GM11168 (cell line): ENCODE measurements around the gene DNAJC8.

Source experiments
- in situ Hi-C: fragments of 300-500 bp; cut with MboI; formaldehyde crosslinking; loops from one replicate; pipeline ENCODE4 v1.12.0; 2022; ENCODE audit warnings: low sequenced_read_pairs; ENCODE audit not compliant: unreplicated experiment

Gene DNAJC8

DNA sequence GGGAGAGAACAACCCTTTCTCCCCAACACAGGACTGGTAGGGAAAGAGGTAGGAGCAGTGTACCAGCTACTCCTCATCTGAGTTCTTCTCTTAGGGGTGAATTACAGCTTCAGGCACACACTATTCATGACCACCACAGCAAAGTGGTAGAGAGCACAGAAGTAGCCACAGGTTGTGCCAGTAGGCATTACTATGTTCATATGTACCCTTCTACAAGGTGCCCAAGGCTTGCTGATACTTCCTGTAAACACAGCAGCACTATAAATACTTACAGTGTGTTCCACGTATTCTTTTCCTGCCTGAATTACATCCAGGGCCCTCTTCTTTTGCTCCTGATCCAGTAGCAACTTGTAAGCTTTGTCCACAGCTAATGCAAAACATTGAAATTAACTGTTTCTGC, 23.1 kb downstream of the DNAJC8 start:
- in situ Hi-C loops: loop anchor here (5.0 kb wide), 1 partner anchor 117 kb away; no protein-coding TSS in a partner anchor

DNA sequence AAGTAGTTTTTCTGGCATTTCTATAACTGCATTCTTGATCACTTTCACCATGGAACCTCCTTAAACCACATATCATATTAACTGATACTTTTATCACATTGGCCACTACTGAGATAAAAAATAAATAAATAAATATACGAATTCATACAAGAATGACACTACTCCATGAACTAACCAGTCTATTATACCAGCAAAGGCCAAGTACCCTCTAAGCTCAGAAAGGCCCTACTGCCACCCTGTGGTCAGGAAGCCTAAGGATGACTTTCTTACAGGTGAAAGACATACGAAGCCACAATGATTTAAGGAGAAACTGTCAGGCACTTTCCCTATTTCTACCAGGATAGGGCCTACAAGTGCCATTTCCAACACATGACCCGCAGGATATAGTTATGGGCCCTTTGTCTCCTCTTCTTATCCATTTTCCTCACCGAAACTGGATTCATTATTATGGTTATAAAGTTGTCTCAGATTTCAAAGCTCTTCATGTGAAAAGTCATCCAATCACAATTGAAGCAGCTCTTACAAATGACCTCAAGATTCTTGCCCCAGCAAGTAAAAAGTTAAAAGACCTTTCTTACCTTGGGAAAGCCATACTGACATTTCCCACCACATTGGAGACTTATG, 23.9 kb downstream of the DNAJC8 start:
- in situ Hi-C loops: loop anchor here (5.0 kb wide), 1 partner anchor 117 kb away; no protein-coding TSS in a partner anchor

DNA sequence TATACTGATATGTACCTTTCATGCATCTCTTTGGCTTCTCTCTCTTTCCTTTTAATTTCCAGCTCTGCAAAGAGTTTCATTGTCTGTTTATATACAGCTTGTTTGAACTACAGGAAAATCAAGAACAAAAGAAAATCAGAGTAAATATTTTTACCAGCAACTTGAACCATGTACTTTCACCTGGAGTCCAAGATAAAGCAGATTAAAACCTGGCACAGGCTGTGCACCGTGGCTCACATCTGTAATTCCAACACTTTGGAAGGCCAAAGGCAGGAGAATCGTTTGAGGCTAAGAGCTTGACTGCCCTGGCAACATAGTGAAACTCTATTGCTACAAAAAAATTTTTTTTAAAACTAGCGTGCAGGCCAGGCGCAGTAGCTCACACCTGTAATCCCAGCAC, 27.6 kb downstream of the DNAJC8 start:
- in situ Hi-C loops: loop anchor here (5.0 kb wide), 1 partner anchor 113 kb away; no protein-coding TSS in a partner anchor

DNA sequence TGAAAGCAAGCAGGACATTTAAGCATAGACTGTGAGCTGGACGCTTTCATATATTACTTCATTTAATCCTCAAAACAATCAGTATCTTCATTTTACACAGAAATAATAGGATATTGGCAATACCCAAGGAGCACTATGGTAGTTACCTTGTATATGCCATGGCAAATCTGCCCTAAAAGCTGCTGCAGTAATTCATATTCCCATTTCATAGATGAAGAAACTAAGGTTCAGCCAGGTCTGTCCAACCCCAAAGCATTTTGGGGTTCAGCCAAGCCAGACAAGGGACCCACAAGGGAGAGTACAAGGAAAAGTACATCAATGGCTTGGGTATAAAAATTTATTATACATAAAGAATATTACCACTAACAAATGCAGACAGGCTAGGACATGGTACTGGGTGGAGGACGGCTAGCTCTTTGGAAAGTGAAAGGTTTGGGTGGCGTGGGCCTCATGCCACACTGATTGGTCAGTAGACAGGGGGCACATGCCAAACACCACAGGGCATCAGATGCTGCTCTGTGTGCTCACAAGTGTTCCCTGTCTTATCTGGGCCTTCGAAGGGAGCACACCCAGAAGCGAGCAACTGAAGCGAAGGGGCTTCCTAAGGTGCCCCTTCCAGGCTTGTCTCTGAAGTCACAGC, 32.5 kb downstream of the DNAJC8 start:
- in situ Hi-C loops: no loop called here

DNA sequence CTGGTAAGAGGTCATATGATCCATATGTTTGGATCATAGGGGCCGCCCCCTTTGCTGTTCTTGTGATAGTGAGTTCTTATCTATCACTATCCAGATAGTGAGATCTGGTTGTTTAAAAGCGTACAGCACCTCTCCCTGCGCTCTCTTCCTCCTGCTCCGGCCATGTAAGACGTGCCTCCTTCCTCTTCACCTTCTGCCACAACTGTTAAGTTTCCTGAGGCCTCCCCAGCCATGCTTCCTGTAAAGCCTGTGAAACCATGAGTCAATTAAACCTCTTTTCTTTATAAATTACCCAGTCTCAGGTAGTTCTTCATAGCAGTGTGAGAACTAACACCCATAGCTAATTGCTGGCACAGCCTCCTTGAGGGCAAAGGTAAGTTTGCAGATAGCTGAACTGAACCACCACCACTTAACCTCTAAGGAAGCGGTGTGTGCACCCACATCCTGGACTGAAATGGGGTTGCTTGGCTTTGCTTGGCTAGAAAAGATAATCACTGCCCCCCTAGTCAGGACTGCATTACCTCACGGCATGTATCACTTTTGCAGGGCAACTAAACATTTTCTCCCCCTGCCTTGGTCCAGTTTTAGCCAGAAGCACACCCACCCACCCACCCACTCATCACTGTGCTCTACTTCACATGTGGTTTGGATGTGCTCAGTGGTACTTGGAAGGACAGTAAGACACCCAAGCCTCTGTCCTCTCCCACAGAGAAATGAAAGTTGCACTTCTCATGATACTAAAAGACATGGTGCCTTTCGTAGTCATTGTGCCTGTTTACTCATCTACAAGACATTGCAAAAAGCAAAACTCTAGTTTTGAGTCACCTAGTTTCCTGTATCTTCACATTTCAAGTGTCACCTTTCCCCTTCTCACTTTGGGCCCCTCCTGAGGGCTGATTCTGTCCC, 33.2 kb downstream of the DNAJC8 start:
- in situ Hi-C loops: no loop called here

DNA sequence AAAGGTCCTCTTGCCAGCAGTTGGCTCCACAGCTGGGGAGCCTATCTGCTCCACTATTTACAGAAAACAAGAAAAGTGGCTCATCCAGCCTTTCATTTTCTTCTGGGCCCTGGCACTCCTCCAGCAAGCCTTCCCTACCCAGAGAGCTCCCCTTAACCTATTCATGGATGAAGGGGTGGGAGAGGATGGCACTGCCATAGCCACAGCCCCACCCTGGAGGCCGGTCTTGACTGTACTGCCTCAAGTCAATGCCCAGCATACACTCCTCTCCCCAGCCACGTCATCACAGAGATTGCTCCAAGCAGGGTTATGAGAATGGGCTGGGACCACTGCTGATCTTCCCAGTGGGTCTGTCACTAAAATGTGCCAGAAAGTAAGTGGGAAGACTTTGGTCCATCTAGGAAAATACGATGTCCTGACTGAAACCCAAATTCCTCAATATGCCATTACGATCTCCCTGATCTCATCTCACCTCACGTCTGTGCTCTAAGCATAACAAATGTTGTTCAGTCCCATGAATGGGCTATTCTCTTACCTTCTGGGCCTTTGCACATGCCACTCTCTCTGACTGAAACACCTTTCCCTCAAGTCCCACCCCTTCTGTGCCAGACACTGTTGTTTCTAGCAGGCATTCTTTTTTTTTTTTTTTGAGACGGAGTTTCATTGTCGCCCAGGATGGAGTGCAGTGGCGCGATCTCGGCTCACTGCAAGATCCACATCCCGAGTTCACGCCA, 35.0 kb downstream of the DNAJC8 start:
- in situ Hi-C loops: no loop called here

DNA sequence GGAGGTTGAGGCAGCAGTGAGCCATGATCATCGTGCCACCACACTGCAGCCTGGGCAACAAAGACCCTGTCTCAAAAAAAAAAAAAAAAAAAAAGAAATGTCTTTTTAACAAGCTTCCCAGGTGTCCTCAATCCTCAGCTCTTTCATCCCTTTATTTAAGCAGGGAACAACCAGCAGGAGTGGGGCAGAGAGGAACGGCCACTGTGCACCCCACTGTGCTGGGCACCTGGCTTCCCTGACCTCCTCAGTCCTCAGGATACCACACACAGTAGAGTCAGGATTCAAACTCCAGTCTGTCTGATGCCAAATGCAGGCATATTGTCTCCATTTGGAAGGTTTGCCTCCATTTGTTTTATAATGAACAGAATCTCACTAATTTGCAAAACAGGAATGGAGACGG, 36.5 kb downstream of the DNAJC8 start:
- in situ Hi-C loops: no loop called here

DNA sequence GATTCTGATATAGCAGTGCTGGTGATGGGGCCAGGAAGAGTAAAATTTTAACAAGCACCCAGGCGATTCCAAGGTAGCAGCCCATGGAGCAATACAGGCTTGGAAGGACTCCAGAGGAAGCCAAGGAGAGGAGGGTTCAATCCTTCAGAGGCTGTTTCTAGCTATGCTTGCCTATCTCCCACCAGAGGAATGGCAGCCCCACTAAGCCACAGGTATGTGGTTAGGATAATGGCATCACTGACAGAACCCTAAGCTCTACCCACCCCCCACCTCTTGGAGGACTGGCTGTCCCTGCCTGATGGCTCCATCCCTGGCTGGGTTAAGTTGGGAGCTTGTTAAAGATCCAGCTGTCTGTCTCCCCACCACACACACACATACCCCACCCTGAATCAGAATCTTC, 37.0 kb downstream of the DNAJC8 start:
- in situ Hi-C loops: no loop called here

DNA sequence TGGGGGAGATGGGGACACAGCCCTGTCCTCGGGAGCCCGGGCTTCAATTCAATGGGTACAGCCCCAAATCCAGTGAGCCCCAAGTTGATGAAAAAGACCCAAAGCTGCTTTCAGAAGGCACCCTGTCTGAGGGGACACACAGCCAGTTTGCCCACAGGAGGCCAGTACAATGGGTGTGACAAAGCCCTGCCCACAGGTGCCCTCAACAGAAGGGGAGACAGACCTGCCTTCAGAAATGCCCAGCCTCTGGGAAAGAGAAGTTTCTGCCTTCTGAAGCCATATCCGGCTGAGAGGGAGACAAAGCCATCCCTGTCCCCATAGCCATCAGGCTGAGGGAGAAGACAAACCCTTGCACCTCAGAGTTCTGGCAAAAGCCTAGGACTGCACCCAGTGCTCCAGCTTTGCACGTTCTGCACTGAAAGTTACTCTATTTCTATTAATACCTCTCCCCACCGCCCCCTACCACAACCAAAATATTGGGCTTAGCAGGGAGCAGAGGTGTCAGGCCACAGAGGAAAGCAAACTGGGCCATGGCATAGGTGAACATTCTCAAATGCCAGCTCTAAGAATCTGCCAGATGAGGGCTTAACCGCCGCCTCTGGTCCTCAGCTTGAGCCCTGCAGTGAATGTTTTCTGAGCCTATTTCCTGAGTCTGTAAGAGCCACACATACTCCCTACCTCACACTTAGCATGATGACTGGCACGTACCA, 38.3 kb downstream of the DNAJC8 start:
- in situ Hi-C loops: no loop called here

DNA sequence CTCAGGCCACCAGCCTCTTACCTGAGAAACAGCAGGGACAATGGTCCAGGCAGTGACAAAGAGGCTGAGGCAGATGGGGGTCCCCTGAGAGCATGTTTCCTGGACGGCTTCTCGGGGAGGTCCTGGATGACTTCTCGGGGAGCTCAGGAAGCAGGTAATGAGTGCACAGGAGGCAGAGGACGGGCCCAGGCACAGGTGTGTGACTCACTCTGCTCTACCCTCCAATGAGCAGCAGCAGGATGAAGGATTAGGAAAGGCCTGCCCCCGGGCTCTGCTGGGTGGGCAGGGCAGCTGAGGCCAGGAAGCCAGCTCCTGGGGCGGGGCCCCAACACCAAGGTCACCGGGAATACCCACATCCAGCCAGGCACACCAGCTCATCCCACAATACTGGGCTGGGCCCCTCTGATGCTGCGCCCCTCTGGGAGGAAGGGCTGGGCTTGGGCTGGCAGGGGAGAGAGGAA, 39.1 kb downstream of the DNAJC8 start:
- in situ Hi-C loops: no loop called here

DNA sequence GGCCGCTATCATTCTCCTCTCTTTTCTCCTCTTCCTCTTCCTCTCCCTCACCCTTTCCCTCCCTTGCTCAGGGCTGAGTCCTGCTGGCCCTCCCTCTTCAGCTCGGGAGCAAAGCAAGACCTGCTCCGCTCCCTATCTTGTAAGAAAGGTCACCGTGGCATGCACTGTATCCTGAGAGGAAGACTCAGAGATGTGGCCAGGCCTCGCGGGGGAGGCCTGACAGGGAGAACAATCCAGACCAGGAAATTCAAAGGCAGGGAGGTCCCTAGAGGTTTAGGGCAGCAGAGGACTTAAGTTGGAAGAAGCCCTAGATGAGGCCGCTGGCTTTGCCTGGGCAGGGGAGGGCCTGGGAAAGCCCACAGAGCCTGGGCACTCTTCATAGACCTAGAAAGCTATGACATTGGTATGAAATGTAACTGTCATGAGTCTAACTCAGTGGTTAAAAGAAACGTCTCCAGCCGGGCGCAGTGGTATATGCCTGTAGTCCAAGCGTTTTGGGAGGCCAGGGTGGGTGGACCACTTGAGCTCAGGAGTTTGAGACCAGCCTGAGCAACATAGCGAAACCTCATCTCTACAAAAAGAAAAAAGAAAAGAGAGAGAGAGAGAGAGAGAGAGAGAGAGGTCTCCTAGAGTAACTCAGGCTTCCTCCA, 41.7 kb downstream of the DNAJC8 start:
- in situ Hi-C loops: no loop called here

DNA sequence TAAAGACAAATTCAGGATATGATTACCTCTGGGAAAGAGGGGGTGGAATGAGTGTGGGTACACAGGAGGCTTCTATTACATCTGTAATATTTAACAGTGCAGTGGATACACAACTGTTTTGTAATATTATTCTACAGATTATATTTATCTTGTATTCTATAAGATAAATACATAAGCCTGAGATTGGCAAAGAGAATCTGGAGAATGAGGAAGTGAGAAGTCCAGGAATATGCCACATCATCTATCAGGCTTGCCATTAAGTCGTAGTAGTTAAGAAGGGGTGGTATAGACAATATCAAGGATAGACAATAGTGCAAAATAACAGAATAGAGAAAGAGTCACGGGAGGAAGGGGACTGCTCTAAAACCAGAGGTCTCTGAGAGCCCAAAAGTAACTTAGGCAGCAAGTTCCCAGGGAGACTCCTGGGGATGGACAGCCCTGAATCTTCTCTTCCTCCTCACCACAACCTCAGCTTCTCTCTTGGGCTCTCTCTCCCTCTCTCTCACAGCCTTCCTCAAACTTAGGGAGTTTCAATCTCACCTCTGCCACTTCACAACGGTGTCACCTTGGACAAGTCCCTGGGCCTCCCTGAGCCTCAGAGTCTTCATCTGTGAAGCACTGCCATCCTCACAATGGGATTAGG, 42.4 kb downstream of the DNAJC8 start:
- in situ Hi-C loops: no loop called here

DNA sequence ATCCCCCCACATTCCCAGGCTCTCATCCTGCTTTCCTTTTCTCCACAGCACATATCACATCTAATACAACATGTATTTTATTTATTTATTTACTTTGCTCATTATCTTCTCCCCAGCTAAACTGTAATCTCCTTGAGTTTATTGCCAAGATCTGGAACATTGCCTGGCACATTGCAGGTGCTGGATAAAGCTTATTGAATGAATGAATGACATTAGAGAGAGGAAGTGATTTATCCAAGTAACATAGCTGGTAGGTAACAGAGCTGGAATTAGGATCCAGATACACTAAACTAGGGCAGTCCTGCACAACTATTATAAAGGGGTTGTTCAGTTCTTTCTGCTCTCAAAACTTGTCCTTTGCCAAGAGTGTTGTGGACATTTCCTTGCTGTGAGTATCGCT, 47.8 kb downstream of the DNAJC8 start:
- in situ Hi-C loops: no loop called here

DNA sequence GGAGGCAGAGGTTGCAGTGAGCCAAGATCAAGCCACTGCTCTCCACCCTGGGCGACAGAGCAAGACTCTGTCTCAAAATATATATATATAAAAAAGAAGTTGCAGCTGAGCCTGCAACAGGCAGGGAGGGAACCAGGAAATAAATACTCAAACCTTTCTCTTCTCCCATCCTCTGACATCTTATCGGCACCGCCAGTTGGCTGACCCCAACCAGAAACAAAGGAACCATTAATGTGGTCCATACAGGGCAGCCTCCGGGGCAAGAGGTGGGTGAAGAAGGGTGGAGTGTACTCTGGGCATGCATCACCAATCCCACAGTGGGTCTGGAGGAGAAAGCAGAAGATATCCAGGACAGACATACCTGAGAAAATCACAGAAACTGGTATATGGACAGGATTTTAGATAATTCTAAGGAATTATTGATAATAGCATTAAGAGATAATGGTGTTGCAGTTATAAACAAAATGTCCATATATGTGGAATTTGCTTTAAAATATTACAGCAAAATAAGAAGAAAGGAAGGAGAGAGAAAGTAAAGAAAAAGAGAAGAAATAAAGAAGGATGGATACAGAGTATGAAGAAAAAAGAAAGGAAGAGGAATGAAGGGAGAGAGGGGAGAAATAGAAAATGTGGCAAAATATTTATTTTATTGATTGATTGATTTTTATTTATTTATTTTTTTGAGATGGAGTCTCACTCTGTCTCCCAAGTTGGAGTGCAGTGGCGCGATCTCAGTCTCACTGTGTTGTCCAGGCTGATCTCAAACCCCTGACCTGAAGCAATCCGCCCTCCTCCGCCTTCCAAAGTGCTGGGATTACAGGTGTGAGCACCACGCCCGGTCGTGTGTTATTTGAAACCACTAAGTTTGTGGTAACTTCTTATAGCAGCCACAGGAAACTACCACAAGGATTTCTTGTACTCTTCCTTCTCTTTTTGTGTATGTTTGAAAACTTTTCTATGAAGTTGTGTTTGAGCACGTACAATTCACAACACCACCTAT, 52.2 kb downstream of the DNAJC8 start:
- in situ Hi-C loops: no loop called here

DNA sequence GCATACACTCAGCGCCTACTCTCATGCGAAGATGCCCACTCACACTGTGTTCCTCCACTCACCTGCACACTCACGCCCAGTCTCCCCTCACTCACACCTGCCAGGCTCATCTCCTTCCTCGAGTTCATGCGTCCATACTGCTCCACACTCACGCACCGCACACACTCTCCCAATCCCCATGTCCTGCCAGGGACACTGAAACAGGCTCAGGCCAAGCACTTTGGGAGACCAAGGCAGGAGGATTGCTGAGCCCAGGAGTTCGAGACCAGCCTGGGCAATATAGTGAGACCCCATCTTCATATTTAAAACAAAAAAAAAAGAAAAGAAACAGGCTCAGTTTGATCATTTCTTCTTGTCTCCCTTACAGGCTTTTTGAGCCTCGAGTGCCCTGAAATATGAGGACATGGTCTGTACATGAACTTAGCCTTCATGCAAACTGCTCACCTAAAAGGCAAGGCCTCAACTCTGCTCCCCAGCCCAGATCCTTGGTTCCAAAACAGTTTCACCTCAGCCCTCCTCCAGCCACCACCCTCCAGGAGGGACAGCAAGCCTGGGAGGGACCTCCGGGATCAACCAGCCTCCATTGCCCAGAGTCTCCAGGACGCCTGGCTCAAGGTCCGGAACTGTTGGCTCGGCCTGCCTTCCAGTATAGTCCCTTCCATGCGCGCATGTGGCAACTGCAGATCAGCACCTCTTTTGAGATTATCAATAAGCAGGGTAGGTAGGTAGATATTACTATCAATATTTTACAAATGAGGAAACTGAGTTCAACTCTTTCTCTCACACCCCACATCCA, 53.9 kb downstream of the DNAJC8 start:
- in situ Hi-C loops: no loop called here

DNA sequence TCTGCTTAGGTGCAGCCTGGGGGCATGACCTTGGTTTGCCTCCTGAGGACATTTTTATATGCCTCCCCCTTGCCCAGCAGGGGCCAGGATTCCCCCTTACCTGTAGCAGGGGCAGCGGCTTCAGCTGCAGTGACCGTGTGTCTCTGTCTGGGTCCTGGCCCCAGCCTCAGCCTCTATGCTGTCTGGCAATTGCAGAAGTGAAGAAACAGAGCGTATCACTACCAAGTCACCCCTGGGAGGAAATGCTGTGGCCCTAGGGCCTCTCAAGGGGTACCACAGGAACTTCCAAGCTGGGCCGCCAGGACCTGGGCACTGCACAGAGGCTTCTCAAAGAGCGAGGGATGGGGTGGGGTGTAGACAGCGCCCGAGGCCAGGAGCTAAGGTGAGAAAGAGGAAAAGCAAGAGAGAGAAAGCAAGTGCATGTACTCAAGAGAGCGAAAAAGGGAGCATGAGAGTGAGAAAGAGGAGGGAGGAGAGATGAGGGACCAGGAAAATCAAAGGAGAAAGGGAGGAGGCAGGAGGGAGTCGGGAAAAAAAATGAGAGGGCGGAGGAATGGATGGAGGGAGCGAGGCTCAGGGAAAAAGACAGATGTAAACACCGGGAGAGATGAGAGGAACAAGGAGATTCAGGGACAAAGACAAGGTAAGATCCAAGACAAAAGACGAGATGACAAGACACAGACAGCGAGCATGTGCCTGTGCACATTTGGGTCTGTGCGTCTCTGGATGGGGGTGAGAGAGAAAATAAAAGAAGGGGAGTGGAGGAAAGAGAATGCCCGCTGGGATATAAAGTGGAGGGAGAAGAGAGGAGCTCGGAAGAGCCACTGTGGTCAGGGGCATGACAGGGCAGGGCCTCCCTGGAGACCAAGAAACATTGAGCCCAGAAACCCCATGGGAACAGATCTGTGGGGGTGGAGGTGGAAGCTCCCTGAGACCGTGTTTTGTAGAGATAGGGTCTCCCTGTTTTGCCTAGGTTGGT, 56.0 kb downstream of the DNAJC8 start, which contains the start of gene PTAFR:
PTAFR (minus strand) TSS at position 199 of the 979 bp plus-strand sequence. CDS start 25,669 bp downstream, outside the sequence.
- in situ Hi-C loops: no loop called here
